Stimulated activated CD8-positive, alpha-beta memory T cell treated with anti-CD3 and anti-CD28 coated beads, Interleukin-12 subunit alpha, Interleukin-12 subunit beta, amount 100 ng/mL, for 1 hour (primary cell): ENCODE results near the gene LRRN4.

Experiments
- DNase-seq: peaks from one replicate; pipeline ENCODE4 v3.0.0-alpha.2; 2020; ENCODE audit warnings: low read depth

The LRRN4 gene

DNA sequence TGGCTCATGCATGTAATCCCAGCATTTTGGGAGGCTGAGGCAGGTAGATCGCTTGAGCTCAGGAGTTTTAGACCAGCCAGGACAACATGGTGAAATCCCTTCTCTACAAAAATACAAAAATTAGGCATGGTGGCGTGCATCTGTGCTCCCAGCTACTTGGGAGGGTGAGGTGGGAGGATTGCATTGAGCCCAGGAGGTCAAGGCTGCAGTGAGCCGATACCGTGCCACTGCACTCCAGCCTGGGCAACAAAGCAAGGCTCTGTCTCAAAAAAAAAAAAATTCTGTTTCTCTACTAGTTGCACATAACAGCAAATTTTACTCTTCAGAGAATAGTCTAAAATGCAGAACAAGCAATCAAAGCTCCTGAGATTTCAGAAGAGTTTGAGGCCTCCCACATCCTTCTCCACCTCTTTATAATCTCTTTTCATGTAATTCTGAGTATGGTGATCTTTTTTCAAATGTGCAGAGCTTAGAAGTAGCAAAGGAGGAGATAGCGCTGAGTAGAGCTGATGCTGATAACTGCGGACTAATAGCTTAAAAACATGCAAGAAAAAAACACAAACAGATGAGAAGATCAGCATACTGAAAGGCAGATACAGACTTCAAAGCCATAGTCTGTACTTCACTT is 23.3 kb downstream of the LRRN4 start:
- no peak for DNase-seq

DNA sequence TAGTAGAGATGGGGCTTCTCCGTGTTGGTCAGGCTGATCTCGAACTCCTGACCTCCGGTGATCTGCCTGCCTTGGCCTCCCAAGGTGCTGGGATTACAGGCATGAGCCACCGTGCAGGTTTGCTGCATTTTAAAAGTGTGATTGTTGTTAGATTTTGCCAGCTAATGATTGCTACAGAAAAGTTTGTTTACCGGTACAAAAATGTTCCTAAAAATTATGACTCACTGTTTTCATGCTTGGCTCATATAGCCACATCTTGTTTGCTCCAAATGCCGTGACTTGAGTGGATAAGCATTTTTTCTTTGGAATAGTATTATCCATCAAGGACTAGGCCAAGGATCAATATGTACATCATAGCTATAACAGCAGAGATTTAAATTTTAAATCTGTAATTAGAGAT is 24.3 kb downstream of the LRRN4 start:
- DNase-seq: no peak

DNA sequence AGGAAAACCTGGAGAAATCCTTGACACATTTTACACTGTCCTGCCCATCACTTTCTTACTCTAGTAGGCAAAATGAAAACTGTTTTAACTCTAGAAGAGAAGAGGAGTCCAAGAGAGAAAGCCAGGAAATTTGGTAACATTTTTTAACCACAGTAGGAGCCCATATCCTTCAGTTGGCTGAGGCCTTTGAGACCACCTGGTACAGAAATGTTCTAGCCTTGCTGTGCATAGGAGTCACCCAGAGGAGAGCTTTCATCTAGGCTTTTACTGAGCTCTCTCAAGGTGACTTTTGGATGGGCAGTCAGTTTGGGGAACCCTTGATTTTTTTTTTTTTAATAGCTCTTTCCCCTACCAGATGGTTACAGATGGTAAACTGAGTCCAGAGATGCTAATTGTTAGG is 25.0 kb downstream of the LRRN4 start:
- DNase-seq: no peak

DNA sequence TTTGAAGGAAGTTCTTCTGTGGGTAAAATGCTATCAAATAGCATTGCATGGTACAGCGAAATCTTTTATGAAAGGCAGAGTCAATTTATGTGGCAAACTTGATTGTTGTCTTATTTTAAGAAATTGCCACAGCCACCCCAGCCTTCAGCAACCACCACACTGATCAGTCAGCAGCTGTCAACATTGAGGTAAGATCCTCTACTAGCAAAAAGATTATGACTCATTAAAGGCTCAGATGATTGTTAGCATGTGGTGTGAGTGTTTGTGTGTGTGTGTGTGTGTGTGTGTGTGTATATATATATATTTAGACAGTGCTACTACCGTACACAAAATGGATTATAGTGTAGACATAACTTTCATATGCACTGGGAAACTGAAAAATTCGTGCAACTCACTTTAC is 27.8 kb downstream of the LRRN4 start:
- DNase-seq: no peak

DNA sequence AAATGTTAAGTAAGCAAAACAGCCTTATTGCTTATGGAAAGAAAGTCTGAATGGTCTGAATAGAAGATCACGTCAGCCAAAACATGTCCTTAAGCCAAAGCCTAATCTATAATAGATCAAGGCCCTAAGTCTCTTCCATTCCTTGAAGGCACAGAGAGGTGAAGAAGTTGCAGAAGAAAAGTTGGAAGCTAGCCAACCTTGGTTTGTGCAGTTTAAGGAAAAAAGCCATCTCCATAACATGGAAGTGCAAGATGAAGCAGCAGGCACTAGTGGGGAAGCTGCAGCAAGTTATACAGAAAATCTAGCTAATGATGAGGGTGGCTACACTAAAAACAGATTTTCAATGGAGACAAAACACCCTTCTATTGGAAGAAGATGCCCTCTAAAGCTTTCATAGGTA is 29.1 kb downstream of the LRRN4 start:
- DNase-seq: no peak

DNA sequence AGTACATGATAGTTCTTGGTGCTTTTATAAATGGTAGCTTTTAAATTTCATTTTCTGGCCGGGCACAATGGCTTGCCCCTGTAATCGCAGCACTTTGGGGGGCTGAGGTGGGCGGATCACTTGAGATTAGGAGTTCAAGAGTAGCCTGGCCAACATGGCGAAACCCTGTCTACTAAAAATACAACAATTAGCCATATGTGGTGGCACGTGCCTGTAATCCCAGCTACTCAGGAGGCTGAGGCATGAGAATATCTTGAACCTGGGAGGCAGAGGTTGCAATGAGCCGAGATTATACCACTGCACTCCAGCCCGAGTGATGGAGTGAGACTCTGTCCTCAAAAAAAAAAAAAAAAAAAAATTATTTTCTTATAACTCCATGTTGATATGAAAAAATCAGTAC is 36.0 kb downstream of the LRRN4 start:
- DNase-seq: no peak

DNA sequence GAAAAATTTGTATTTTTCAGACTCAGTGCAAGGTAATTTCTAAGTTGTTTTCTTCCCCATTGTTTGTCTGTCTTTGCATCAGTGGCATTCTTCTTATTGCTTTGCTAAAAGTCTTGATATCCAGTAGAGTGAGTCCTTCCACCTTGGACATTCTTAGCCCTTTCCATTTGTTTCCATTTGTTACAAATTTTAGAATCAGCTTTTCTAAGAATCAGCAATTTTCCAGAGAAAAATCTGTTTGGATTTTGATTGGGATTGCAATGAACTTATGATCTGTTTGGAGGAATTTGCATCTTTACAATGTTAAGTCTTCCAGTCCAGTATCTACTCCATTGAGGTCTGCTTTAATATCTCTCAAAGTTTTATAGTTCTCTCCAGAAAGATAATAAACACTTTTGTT is 36.4 kb downstream of the LRRN4 start:
- DNase-seq: no peak

DNA sequence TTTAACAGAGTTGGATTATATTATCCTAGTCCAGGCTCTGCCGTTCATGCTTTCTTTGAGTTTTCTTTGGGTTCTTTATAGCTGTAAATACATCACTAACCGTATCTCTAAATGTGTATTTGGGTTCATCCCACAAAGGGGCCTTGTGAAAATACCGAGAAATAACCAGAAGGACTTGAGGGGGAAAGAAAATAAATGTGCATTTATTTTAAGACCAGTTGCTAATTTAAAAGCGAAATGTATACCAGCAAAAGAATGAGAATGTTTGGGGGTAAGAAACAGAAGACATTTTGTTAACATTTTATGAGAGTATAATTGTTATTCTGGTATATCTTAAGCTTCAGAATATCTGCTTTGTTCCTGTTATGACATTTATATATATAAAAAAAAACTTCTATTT is 38.9 kb downstream of the LRRN4 start:
- no peak for DNase-seq

DNA sequence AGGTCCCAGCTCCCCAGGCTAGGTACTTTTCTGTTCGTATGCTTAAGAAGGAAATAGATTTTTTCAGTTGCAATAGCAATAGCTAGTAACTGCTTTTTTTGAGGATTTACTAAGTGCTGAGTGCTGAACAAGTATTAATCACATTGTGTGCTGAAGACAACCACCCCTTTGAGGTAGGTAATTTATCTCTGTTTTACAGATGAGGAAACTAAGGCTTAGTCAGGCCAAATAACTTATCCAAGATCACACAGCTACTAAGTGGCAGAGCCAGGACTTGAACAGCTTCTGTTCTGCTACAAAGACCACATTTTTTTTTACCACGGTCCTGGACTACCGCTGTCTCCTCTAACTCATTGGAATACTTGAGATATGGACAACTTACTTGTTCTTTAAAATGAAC is 39.8 kb downstream of the LRRN4 start:
- DNase-seq: no peak

DNA sequence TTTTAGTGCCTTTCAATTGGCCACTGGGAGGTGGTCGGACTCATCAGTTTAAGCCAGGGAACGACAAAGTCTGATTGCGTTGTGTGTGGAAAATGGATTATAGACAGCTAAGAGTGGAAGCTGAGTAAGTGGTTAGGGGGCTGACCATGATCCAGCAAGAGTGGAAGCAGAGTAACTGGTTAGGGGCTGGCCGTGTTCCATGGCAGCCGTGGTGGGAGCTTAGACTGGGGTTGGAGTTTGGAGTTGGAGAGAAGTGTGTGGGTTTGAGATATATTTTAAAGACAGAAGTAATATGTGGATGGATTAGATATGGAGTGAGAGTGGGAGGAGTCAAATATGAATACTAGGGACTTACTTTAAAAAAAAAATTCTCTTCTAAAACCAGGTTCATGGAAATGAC is 41.7 kb downstream of the LRRN4 start:
- DNase-seq: no peak

DNA sequence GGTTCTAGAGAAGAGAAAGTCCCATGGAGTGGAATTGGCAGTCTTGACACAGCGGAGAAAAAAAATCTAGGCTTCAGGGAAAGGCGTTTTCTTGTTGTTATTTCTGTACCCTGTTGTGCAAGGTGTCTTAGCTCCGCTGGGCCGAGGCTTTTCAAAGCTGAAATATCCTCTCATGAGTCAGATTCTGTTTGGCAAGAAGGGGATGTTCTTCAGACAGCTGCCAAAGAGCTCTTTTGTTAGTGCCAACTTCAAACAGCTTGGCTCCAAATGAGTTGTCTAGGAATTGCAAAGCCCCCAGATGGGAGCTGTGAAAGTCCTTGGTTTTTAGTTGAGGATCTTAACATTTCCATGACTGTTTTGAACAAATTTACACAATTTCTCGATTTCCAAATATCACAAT is 45.6 kb downstream of the LRRN4 start:
- no peak for DNase-seq

DNA sequence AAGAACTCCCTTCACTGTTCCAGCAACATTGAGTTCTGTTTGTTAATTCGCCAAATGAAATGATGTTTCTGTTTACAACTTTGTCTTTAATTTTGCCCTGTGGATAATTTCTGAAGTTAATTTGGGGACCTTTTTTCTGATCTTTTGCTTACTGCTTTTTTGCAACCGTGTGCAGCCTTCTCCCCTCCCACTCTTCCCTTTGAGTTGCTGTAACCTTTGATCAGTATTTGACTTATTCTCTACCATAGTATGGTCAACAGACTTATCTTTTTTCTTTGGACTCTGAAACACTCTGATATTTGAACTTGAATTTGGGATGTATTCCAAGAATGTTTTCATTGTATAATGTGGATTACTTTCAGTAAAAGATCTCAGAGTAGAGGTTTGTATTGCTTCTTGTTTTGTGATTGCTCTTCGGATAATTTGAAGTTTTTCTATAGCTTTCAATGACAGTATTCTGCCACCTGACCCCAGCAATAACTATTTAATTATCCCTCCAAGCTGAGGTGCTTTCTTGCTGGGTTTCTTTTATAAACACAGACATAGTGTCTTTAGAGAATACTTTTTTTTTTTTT is 46.2 kb downstream of the LRRN4 start:
- no peak for DNase-seq

DNA sequence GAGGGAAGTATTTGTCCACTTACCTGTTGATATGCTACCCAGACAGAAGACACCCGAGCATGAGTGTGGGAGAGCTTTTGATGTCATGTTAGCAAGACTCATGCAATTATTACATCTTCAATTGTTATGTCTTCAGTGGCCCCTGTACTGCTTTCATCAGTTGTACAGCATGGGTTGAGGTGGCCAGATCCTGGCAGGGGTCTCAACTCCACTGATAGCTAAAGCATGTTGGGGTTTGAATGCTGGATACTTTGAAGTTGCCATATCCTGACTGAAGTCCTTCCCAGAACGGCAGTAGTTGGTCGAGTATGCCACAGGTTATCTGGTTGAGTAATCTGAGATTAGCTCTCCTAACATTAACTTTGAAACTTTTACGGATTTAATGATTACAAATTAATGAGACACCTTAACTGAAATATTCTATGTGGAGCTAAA is 46.7 kb downstream of the LRRN4 start:
- DNase-seq: no peak

DNA sequence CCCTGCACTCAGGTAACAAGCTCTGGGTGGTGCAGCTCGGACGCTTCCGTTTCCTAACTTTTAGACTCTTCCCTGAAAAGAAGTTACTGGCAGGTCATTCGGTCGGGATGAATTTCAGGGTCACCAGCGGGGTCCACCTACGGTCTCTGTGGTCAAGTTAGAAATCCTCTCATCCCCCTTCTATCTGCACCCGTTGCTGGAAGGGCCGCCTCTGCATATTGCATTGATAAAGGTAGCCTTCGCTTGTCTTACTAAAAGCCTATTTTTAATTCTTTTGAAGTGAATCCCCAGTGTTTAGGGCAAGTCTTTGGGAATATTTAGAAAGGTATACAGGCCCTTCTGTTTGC is 47.3 kb downstream of the LRRN4 start:
- DNase-seq: no peak

DNA sequence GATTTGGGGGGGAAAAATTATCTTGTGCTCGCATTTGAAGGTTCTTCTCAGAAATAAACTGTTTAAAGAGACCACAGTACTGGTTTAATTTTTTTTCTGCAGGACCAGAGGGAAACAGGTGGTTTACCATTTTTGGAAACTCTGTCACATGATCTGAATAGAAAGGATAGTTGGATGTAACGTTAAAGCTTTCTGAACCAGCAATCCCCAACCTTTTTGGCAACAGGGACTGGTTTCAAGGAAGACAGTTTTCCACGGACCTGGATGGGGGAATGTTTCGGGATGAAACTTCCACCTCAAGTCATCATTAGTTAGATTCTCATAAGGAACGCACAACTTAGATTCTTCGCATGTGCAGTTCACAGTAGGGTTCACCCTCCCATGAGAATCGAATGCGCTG is 53.0 kb downstream of the LRRN4 start:
- DNase-seq: no peak

DNA sequence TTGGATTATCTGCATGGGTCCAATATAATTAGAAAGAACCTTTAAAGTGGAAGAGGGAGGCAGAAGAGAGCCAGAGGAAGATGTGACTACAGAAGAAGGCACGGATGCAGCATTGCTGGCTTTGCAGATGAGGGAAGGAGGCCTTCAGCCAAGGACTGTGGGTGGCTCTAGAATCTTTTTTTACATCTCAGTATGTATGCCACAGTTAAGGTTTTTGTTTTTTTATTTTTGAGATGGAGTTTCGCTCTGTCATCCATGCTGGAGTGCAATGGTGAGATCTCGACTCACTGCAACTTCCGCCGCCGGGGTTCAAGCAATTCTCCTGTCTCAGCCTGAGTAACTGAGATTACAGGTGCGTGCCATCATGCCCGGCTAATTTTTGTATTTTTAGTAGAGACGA is 54.1 kb downstream of the LRRN4 start:
- no peak for DNase-seq

DNA sequence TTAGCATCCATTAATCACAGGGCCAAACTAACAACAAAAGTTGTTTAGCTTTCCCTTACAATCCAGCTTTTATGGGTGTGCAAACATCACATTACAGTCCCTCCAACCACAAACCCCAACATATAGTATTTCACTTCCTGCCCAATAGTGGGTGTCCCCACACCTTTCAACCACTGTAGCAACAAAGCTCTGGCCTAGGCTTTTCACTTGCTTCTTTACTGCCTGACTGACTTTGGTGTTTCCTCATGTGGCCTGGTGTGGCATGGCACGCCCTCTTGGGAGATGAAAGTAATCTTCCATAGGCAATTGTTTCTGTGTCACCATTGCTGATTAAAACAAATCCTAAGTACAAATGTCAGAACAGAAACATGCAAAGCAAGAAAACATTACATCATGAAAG is 57.1 kb downstream of the LRRN4 start:
- peak; percentile 24 for DNase-seq

DNA sequence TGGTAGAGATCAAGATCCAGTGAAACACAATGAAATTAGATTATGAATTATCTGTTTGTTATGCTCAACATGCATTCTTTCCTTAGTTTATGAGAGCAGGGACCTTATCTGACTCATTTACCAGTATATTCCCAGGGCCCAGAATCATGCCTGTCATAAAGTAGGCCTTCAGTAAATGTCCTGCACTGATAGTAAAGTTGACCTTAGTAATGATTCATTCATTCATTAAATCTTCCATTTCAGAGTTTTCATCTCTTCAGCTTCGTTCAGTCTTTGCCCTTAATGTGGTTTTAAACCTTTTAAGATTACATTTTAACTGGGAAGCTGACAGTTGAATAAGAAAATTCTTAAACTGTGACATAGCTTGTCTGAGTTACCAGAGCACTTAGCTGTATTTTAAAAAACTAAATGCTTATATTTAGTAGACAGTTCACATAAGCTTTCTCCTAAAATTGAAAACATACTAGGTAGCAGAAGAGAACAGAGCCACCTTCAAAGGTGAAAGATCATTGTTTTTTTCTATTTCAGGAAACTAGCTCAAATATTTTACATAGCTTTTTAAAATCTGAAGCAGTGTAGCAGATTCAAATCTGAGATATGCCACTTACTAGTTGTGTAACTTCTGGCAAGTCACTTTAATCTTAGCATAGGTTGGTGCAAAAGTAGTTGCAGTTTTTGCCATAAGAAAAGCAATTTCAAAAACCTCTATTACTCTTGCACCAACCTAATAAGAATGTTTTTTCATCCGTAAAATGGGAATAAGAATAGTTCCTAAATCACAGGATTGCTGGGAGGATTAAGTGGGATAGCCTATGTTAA is 62.0 kb downstream of the LRRN4 start:
- no peak for DNase-seq

DNA sequence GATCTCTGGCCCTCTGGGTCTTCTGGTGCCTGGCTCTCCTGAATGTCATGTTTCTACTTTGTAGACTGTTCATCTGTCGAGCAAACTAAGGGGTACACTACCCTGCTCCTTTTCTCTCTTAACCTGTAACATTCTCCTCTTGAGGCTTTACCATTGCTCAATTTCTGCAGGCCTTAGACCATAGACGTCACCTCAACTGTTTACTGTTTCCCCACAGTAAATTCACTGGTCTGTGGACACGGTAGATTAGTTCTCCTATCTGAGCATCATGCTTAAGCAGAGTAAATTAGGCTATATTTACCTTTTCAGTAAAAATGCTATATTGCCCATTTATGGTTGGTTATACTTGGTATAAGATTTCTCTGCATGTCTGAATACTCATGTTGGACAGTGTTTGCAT is 62.9 kb downstream of the LRRN4 start:
- DNase-seq: no peak
